ENCODE measurements around the gene NFIA.

NFIA gene

GRCh38 chr1:61420909-61421835 lies 338.8 kb downstream of the NFIA start:
- Histone ChIP-seq H3K4me2 (ENCODE audit: low read length) (no peak overlapping the region), H3K36me3 (ENCODE audit: insufficient read depth, low read length) (peaks cover 2% of the 10 kb centered on the region), H3K4me1 (ENCODE audit: control insufficient read depth, insufficient read depth, low read length) (no peaks in the 10 kb centered on the region), H3K4me3 (ENCODE audit: low read length) (no peak overlapping the region), H3K9ac (ENCODE audit: low read depth, low read length) (no peak overlapping the region), H3K27me3 (ENCODE audit: control insufficient read depth, insufficient read depth, low read length) (no peaks in the 10 kb centered on the region), H3K9me3 (replicated peaks; ENCODE audit: low read length) (no peaks in the 10 kb centered on the region)

GRCh38 chr1:61423643-61424042 lies 341.3 kb downstream of the NFIA start:
- peaks cover 3% of the 10 kb centered on the region for H3K4me1 ChIP-seq (ENCODE audit: control insufficient read depth, insufficient read depth, low read length)
- H3K4me2 ChIP-seq (ENCODE audit: low read length): no peak overlapping the region
- H3K9ac ChIP-seq (ENCODE audit: low read depth, low read length): no peak overlapping the region
- H3K36me3 ChIP-seq (ENCODE audit: insufficient read depth, low read length): peaks cover 2% of the 10 kb centered on the region
- H3K4me3 ChIP-seq (ENCODE audit: low read length): no peak overlapping the region
- no peaks in the 10 kb centered on the region for H3K9me3 ChIP-seq (replicated peaks; ENCODE audit: low read length)
- H3K27me3 ChIP-seq (ENCODE audit: control insufficient read depth, insufficient read depth, low read length): no peaks in the 10 kb centered on the region

GRCh38 chr1:61424382-61424781 lies 342.0 kb downstream of the NFIA start:
- no peak overlapping the region for H3K4me2 ChIP-seq (ENCODE audit: low read length)
- no peaks in the 10 kb centered on the region for H3K9me3 ChIP-seq (replicated peaks; ENCODE audit: low read length)
- no peak overlapping the region for H3K9ac ChIP-seq (ENCODE audit: low read depth, low read length)
- H3K4me1 ChIP-seq (ENCODE audit: control insufficient read depth, insufficient read depth, low read length): peaks cover 3% of the 10 kb centered on the region
- H3K36me3 ChIP-seq (ENCODE audit: insufficient read depth, low read length): peaks cover 2% of the 10 kb centered on the region
- H3K4me3 ChIP-seq (ENCODE audit: low read length): no peak overlapping the region
- no peaks in the 10 kb centered on the region for H3K27me3 ChIP-seq (ENCODE audit: control insufficient read depth, insufficient read depth, low read length)

GRCh38 chr1:61425040-61425439 lies 342.7 kb downstream of the NFIA start:
- Histone ChIP-seq H3K36me3 (ENCODE audit: insufficient read depth, low read length) (peaks cover 2% of the 10 kb centered on the region), H3K4me1 (ENCODE audit: control insufficient read depth, insufficient read depth, low read length) (peaks cover 3% of the 10 kb centered on the region), H3K4me3 (ENCODE audit: low read length) (no peak overlapping the region), H3K27me3 (ENCODE audit: control insufficient read depth, insufficient read depth, low read length) (no peaks in the 10 kb centered on the region), H3K4me2 (ENCODE audit: low read length) (no peak overlapping the region), H3K9ac (ENCODE audit: low read depth, low read length) (no peak overlapping the region), H3K9me3 (replicated peaks; ENCODE audit: low read length) (no peaks in the 10 kb centered on the region)

GRCh38 chr1:61426254-61426653 lies 343.9 kb downstream of the NFIA start:
- H3K4me1 ChIP-seq (ENCODE audit: control insufficient read depth, insufficient read depth, low read length): peaks cover 3% of the 10 kb centered on the region
- H3K36me3 ChIP-seq (ENCODE audit: insufficient read depth, low read length): peaks cover 2% of the 10 kb centered on the region
- no peaks in the 10 kb centered on the region for H3K9me3 ChIP-seq (replicated peaks; ENCODE audit: low read length)
- no peak overlapping the region for H3K9ac ChIP-seq (ENCODE audit: low read depth, low read length)
- no peak overlapping the region for H3K4me3 ChIP-seq (ENCODE audit: low read length)
- H3K4me2 ChIP-seq (ENCODE audit: low read length): no peak overlapping the region
- no peaks in the 10 kb centered on the region for H3K27me3 ChIP-seq (ENCODE audit: control insufficient read depth, insufficient read depth, low read length)

GRCh38 chr1:61426885-61427284 lies 344.5 kb downstream of the NFIA start:
- H3K36me3 ChIP-seq (ENCODE audit: insufficient read depth, low read length): peaks cover 2% of the 10 kb centered on the region
- peaks cover 3% of the 10 kb centered on the region for H3K4me1 ChIP-seq (ENCODE audit: control insufficient read depth, insufficient read depth, low read length)
- H3K4me3 ChIP-seq (ENCODE audit: low read length): no peak overlapping the region
- H3K9me3 ChIP-seq (replicated peaks; ENCODE audit: low read length): no peaks in the 10 kb centered on the region
- H3K4me2 ChIP-seq (ENCODE audit: low read length): no peak overlapping the region
- H3K27me3 ChIP-seq (ENCODE audit: control insufficient read depth, insufficient read depth, low read length): no peaks in the 10 kb centered on the region
- no peak overlapping the region for H3K9ac ChIP-seq (ENCODE audit: low read depth, low read length)

- H3K9ac ChIP-seq (ENCODE audit: low read depth, low read length): no peak overlapping the region
These were observed 345.1 kb downstream of the NFIA start for GRCh38 chr1:61427510-61427909.

GRCh38 chr1:61428146-61428545 lies 345.8 kb downstream of the NFIA start:
- H3K36me3 ChIP-seq (ENCODE audit: insufficient read depth, low read length): no peaks in the 10 kb centered on the region
- no peak overlapping the region for H3K9ac ChIP-seq (ENCODE audit: low read depth, low read length)
- peaks cover 3% of the 10 kb centered on the region for H3K4me1 ChIP-seq (ENCODE audit: control insufficient read depth, insufficient read depth, low read length)
- H3K4me2 ChIP-seq (ENCODE audit: low read length): no peak overlapping the region
- H3K4me3 ChIP-seq (ENCODE audit: low read length): no peak overlapping the region
- H3K9me3 ChIP-seq (replicated peaks; ENCODE audit: low read length): no peaks in the 10 kb centered on the region
- no peaks in the 10 kb centered on the region for H3K27me3 ChIP-seq (ENCODE audit: control insufficient read depth, insufficient read depth, low read length)

More at GRCh38 chr1:61427510-61427909, 345.1 kb downstream of the NFIA start:
- H3K9me3 ChIP-seq (replicated peaks; ENCODE audit: low read length): no peaks in the 10 kb centered on the region
- no peak overlapping the region for H3K4me2 ChIP-seq (ENCODE audit: low read length)
- H3K27me3 ChIP-seq (ENCODE audit: control insufficient read depth, insufficient read depth, low read length): no peaks in the 10 kb centered on the region
- H3K4me3 ChIP-seq (ENCODE audit: low read length): no peak overlapping the region
- no peaks in the 10 kb centered on the region for H3K36me3 ChIP-seq (ENCODE audit: insufficient read depth, low read length)
- peaks cover 3% of the 10 kb centered on the region for H3K4me1 ChIP-seq (ENCODE audit: control insufficient read depth, insufficient read depth, low read length)

GRCh38 chr1:61432616-61433388 lies 350.4 kb downstream of the NFIA start:
- Histone ChIP-seq H3K4me3 (ENCODE audit: low read length) (no peak overlapping the region), H3K9me3 (replicated peaks; ENCODE audit: low read length) (no peaks in the 10 kb centered on the region), H3K36me3 (ENCODE audit: insufficient read depth, low read length) (no peaks in the 10 kb centered on the region), H3K27me3 (ENCODE audit: control insufficient read depth, insufficient read depth, low read length) (no peaks in the 10 kb centered on the region), H3K4me2 (ENCODE audit: low read length) (no peak overlapping the region), H3K4me1 (ENCODE audit: control insufficient read depth, insufficient read depth, low read length) (peaks cover 6% of the 10 kb centered on the region), H3K9ac (ENCODE audit: low read depth, low read length) (no peak overlapping the region)

GRCh38 chr1:61433646-61434045 lies 351.3 kb downstream of the NFIA start:
- Histone ChIP-seq H3K27me3 (ENCODE audit: control insufficient read depth, insufficient read depth, low read length) (no peaks in the 10 kb centered on the region), H3K9ac (ENCODE audit: low read depth, low read length) (no peak overlapping the region), H3K9me3 (replicated peaks; ENCODE audit: low read length) (no peaks in the 10 kb centered on the region)

GRCh38 chr1:61434276-61434675 lies 351.9 kb downstream of the NFIA start:
- Histone ChIP-seq H3K4me3 (ENCODE audit: low read length) (no peak overlapping the region), H3K9me3 (replicated peaks; ENCODE audit: low read length) (no peaks in the 10 kb centered on the region), H3K4me1 (ENCODE audit: control insufficient read depth, insufficient read depth, low read length) (peaks cover 4% of the 10 kb centered on the region), H3K9ac (ENCODE audit: low read depth, low read length) (no peak overlapping the region), H3K4me2 (ENCODE audit: low read length) (no peak overlapping the region), H3K27me3 (ENCODE audit: control insufficient read depth, insufficient read depth, low read length) (no peaks in the 10 kb centered on the region), H3K36me3 (ENCODE audit: insufficient read depth, low read length) (no peaks in the 10 kb centered on the region)

More at GRCh38 chr1:61433646-61434045, 351.3 kb downstream of the NFIA start:
- Histone ChIP-seq H3K4me1 (ENCODE audit: control insufficient read depth, insufficient read depth, low read length) (peaks cover 4% of the 10 kb centered on the region), H3K4me2 (ENCODE audit: low read length) (no peak overlapping the region), H3K36me3 (ENCODE audit: insufficient read depth, low read length) (no peaks in the 10 kb centered on the region), H3K4me3 (ENCODE audit: low read length) (no peak overlapping the region)

Measured in skeletal muscle satellite cell (primary cell).